ENCODE data around the gene RAB11FIP3. TPM values are rescaled to one million over a fixed set of nuclear protein-coding genes. Genes with fewer than 3 reads are reported as not detected.

The RAB11FIP3 gene
- polyA plus RNA-seq, 1 of the 3 experiments (the other 2 are of a cell fraction), result 24.8 TPM

DNA sequence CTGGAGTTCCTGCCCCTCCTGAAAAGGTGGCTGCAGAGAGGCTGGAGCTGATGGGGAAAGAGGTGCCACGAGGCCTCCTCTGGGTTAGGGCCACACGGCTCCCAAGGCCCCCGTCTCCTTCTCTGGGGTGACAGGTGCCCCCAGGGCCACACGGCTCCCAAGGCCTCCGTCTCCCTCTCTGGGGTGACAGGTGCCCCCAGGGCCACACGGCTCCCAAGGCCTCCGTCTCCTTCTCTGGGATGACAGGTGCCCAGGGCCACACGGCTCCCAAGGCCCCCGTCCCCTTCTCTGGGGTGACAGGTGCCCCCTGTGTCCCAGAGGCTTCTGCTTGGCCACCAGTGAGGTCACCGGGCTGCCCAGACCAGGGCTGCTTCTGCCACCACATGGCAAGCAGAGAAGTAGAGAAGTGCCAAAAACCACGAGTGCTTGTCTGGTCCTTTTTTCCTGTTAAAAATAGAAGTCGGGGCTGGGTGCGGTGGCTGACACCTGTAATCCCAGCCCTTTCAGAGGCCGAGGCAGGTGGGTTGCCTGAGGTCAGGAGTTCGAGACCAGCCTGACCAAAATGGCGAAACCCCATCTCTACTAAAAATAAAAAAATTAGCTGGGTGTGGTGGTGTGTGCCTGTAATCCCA lies 106.2 kb downstream of the RAB11FIP3 start:
- Histone ChIP-seq H3K4me3 (ENCODE audit: low read depth in 2 of 2, low read length in 1 of 2) (no peak overlapping the region), H3K27me3 (ENCODE audit: insufficient read depth) (no peaks in the 10 kb centered on the region), H3K27ac (ENCODE audit: low read depth in 2 of 2, low read length in 1 of 2) (no peak overlapping the region), H3K36me3 (replicated peaks in 1 of 2; ENCODE audit: control insufficient read depth in 1 of 2, insufficient read depth in 2 of 2, low read length in 1 of 2) (peaks cover 0 to 10% of the 10 kb centered on the region in 2 experiments), H2AFZ (ENCODE audit: low read depth) (no peak overlapping the region), H3K9me3 (no peaks in the 10 kb centered on the region), H3K9me2 (no peaks in the 10 kb centered on the region), H3K79me2 (ENCODE audit: insufficient read depth) (peaks cover 90% of the 10 kb centered on the region), H3K9ac (no peak overlapping the region), H4K20me1 (ENCODE audit: insufficient read depth) (peaks cover 63% of the 10 kb centered on the region), H3K4me1 (ENCODE audit: control insufficient read depth in 1 of 2, insufficient read depth in 2 of 2, low read depth in 1 of 2, low read length in 1 of 2) (peaks cover 0 to 9% of the 10 kb centered on the region in 2 experiments; a peak in 1 of 4 replicates), H3F3A (replicated peaks; ENCODE audit: insufficient read depth) (peaks cover 8% of the 10 kb centered on the region), H3K4me2 (no peak overlapping the region)
- WGBS (ENCODE audit: low lambda C conversion rate), result 96% methylated on average over 14 of the region's 16 CpGs
- CTCF ChIA-PET, result interaction anchor here (1.1 kb wide), 1 partner anchor 12 kb away, joined by 3 read pairs; no protein-coding TSS in a partner anchor
- no peak for TF ChIP-seq GATA2 (CRISPR knock-in tag; IDR thresholded peaks at IDR 0.05)
- TF ChIP-seq NRF1 (IDR thresholded peaks at IDR 0.05; ENCODE audit: low read depth, low read length), result no peak
- no peak for DNase-seq
- POLR2A ChIA-PET, result no interaction called here

DNA sequence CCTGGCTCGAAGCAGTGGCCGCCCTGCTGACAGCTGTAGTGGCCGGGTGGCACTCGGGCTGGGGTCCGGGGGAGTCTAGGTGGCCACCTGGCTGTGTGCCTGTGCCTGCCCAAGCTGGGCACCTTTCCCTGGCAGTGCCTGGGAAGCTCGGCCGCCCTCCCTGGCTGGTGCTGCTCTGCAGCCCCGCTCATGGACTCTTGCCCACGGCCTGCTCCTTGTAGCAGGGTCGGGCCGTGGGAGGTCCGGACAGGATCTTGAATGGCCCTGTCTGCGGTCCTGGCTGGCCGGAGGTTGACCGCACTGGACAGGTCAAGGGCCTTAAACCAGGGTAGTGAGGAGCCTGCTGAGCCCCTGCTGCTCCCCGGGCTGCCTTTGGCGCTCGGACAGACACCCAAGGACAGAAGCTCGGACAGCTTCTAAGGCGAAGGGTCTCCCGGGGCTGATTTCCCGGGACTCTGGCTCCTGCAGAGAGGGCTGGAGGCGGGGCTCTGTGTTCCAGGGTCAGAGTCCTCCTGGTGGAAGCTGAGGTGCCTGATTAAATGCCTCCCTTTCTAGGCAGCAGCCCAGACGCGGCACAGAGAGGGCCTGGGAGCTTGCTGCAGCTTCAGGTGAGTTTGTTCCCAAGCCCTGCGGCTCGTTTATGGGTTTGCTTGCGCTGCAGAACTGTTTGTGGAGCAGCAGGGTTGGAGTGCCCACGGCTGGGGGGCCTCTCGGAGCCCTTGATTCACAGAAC lies 108.1 kb downstream of the RAB11FIP3 start:
- H3K27ac ChIP-seq (ENCODE audit: low read depth in 2 of 2, low read length in 1 of 2), result no peak overlapping the region
- no peak for DNase-seq
- H3K79me2 ChIP-seq (ENCODE audit: insufficient read depth), result peaks cover 97% of the 10 kb centered on the region
- WGBS (ENCODE audit: low lambda C conversion rate), result 60% methylated on average over 3 of the region's 30 CpGs
- POLR2A ChIA-PET, result no interaction called here
- H3K4me3 ChIP-seq (ENCODE audit: low read depth in 2 of 2, low read length in 1 of 2), result no peak overlapping the region
- peaks cover 4% of the 10 kb centered on the region for H3F3A ChIP-seq (replicated peaks; ENCODE audit: insufficient read depth)
- peaks cover 0 to 29% of the 10 kb centered on the region in 2 experiments for H3K36me3 ChIP-seq (replicated peaks in 1 of 2; ENCODE audit: control insufficient read depth in 1 of 2, insufficient read depth in 2 of 2, low read length in 1 of 2)
- no peaks in the 10 kb centered on the region for H3K9me2 ChIP-seq
- CTCF ChIA-PET, result no interaction called here
- peaks cover 71% of the 10 kb centered on the region for H4K20me1 ChIP-seq (ENCODE audit: insufficient read depth)
- no peak overlapping the region for H2AFZ ChIP-seq (ENCODE audit: low read depth)
- H3K27me3 ChIP-seq (ENCODE audit: insufficient read depth), result no peaks in the 10 kb centered on the region
- TF ChIP-seq RCOR1 (IDR thresholded peaks at IDR 0.05; ENCODE audit: low read length) (no peak), ELF1 (IDR thresholded peaks at IDR 0.05) (no peak), SIN3A (IDR thresholded peaks at IDR 0.05; ENCODE audit: borderline replicate concordance, low read depth, low read length) (no peak), EP300 (IDR thresholded peaks at IDR 0.05; ENCODE audit: borderline replicate concordance in 1 of 2, low read depth in 1 of 2, low read length in 1 of 2) (no peak), POLR2AphosphoS5 (IDR thresholded peaks at IDR 0.05; ENCODE audit: low read depth, low read length) (no peak), MEF2A (IDR thresholded peaks at IDR 0.05; ENCODE audit: borderline replicate concordance, low read depth) (no peak), TCF12 (IDR thresholded peaks at IDR 0.05) (no peak), GABPA (IDR thresholded peaks at IDR 0.05; ENCODE audit: low read depth) (no peak), FOXM1 (IDR thresholded peaks at IDR 0.05; ENCODE audit: low read depth) (no peak), RAD21 (IDR thresholded peaks at IDR 0.05; ENCODE audit: low read length) (no peak), NFIC (IDR thresholded peaks at IDR 0.05; ENCODE audit: borderline replicate concordance) (no peak), MXI1 (IDR thresholded peaks at IDR 0.05; ENCODE audit: low read depth, low read length) (no peak), EZH2phosphoT487 (IDR thresholded peaks at IDR 0.05; ENCODE audit: borderline replicate concordance, low read depth) (no peak), TEAD4 (IDR thresholded peaks at IDR 0.05; ENCODE audit: borderline replicate concordance, insufficient read depth) (no peak), JUND (IDR thresholded peaks at IDR 0.05) (no peak)
- TF ChIP-seq, protein P1, sequence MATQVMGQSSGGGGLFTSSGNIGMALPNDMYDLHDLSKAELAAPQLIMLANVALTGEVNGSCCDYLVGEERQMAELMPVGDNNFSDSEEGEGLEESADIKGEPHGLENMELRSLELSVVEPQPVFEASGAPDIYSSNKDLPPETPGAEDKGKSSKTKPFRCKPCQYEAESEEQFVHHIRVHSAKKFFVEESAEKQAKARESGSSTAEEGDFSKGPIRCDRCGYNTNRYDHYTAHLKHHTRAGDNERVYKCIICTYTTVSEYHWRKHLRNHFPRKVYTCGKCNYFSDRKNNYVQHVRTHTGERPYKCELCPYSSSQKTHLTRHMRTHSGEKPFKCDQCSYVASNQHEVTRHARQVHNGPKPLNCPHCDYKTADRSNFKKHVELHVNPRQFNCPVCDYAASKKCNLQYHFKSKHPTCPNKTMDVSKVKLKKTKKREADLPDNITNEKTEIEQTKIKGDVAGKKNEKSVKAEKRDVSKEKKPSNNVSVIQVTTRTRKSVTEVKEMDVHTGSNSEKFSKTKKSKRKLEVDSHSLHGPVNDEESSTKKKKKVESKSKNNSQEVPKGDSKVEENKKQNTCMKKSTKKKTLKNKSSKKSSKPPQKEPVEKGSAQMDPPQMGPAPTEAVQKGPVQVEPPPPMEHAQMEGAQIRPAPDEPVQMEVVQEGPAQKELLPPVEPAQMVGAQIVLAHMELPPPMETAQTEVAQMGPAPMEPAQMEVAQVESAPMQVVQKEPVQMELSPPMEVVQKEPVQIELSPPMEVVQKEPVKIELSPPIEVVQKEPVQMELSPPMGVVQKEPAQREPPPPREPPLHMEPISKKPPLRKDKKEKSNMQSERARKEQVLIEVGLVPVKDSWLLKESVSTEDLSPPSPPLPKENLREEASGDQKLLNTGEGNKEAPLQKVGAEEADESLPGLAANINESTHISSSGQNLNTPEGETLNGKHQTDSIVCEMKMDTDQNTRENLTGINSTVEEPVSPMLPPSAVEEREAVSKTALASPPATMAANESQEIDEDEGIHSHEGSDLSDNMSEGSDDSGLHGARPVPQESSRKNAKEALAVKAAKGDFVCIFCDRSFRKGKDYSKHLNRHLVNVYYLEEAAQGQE (IDR thresholded peaks at IDR 0.05; ENCODE audit: low read depth, low read length), result no peak
- TF ChIP-seq, protein P2, sequence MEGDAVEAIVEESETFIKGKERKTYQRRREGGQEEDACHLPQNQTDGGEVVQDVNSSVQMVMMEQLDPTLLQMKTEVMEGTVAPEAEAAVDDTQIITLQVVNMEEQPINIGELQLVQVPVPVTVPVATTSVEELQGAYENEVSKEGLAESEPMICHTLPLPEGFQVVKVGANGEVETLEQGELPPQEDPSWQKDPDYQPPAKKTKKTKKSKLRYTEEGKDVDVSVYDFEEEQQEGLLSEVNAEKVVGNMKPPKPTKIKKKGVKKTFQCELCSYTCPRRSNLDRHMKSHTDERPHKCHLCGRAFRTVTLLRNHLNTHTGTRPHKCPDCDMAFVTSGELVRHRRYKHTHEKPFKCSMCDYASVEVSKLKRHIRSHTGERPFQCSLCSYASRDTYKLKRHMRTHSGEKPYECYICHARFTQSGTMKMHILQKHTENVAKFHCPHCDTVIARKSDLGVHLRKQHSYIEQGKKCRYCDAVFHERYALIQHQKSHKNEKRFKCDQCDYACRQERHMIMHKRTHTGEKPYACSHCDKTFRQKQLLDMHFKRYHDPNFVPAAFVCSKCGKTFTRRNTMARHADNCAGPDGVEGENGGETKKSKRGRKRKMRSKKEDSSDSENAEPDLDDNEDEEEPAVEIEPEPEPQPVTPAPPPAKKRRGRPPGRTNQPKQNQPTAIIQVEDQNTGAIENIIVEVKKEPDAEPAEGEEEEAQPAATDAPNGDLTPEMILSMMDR (IDR thresholded peaks at IDR 0.05), result no peak
- TF ChIP-seq, protein P3, sequence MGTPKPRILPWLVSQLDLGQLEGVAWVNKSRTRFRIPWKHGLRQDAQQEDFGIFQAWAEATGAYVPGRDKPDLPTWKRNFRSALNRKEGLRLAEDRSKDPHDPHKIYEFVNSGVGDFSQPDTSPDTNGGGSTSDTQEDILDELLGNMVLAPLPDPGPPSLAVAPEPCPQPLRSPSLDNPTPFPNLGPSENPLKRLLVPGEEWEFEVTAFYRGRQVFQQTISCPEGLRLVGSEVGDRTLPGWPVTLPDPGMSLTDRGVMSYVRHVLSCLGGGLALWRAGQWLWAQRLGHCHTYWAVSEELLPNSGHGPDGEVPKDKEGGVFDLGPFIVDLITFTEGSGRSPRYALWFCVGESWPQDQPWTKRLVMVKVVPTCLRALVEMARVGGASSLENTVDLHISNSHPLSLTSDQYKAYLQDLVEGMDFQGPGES (IDR thresholded peaks at IDR 0.05; ENCODE audit: low read depth, low read length), result no peak
- no peak overlapping the region for H3K9ac ChIP-seq
- no peaks in the 10 kb centered on the region for H3K9me3 ChIP-seq
- no peak overlapping the region for H3K4me2 ChIP-seq
- H3K4me1 ChIP-seq (ENCODE audit: control insufficient read depth in 1 of 2, insufficient read depth in 2 of 2, low read depth in 1 of 2, low read length in 1 of 2), result peaks cover 0 to 9% of the 10 kb centered on the region in 2 experiments; a peak in 1 of 4 replicates
